ENCODE data around the gene OR10A6.
A peak's percentile ranks its signal among the peaks of the same experiment; 100 is the strongest.

Gene OR10A6

GRCh38 chr11:7941146-7941545 is 10.1 kb upstream of the OR10A6 start:
- H3K4me3 ChIP-seq (ENCODE audit: low read length) = no peak overlapping the region
- H3K4me2 ChIP-seq (ENCODE audit: low read depth, low read length) = no peak overlapping the region
- no peak overlapping the region for H3K9ac ChIP-seq (ENCODE audit: low read length)
- TF ChIP-seq, protein P1, sequence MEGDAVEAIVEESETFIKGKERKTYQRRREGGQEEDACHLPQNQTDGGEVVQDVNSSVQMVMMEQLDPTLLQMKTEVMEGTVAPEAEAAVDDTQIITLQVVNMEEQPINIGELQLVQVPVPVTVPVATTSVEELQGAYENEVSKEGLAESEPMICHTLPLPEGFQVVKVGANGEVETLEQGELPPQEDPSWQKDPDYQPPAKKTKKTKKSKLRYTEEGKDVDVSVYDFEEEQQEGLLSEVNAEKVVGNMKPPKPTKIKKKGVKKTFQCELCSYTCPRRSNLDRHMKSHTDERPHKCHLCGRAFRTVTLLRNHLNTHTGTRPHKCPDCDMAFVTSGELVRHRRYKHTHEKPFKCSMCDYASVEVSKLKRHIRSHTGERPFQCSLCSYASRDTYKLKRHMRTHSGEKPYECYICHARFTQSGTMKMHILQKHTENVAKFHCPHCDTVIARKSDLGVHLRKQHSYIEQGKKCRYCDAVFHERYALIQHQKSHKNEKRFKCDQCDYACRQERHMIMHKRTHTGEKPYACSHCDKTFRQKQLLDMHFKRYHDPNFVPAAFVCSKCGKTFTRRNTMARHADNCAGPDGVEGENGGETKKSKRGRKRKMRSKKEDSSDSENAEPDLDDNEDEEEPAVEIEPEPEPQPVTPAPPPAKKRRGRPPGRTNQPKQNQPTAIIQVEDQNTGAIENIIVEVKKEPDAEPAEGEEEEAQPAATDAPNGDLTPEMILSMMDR (IDR thresholded peaks at IDR 0.05; ENCODE audit: low read length) = no peak
- TF ChIP-seq EZH2 (optimal IDR thresholded peaks at IDR 0.05; ENCODE audit: low read depth, low read length) = no peak
- TF ChIP-seq EZH2phosphoT487 (IDR thresholded peaks at IDR 0.05; ENCODE audit: low read length) = no peak
- H3K36me3 ChIP-seq (replicated peaks; ENCODE audit: insufficient read depth, low read length) = no peaks in the 10 kb centered on the region
- H3K27me3 ChIP-seq (replicated peaks; ENCODE audit: insufficient read depth, low read length) = no peaks in the 10 kb centered on the region
- H2AFZ ChIP-seq (ENCODE audit: low read length) = no peak overlapping the region
- H3K4me1 ChIP-seq (ENCODE audit: low read length) = no peaks in the 10 kb centered on the region
- no peak for DNase-seq
- no peaks in the 10 kb centered on the region for H3K9me2 ChIP-seq (replicated peaks; ENCODE audit: insufficient read depth, low read length)
- H3K27ac ChIP-seq (ENCODE audit: low read length) = no peak overlapping the region
- no peaks in the 10 kb centered on the region for H3F3A ChIP-seq (ENCODE audit: insufficient read depth, low read length)
- H3K9me3 ChIP-seq (replicated peaks; ENCODE audit: insufficient read depth, low read length) = no peaks in the 10 kb centered on the region
- H3K79me2 ChIP-seq (ENCODE audit: low read length) = no peaks in the 10 kb centered on the region
- no peaks in the 10 kb centered on the region for H4K20me1 ChIP-seq (ENCODE audit: insufficient read depth, low read length)

GRCh38 chr11:7936615-7937014 is 5.5 kb upstream of the OR10A6 start:
- TF ChIP-seq, protein P1 (IDR thresholded peaks at IDR 0.05; ENCODE audit: low read length) = no peak
- TF ChIP-seq EZH2 (optimal IDR thresholded peaks at IDR 0.05; ENCODE audit: low read depth, low read length) (no peak), EZH2phosphoT487 (IDR thresholded peaks at IDR 0.05; ENCODE audit: low read length) (no peak)
- H3K9me2 ChIP-seq (replicated peaks; ENCODE audit: insufficient read depth, low read length) = no peaks in the 10 kb centered on the region
- no peaks in the 10 kb centered on the region for H3K4me1 ChIP-seq (ENCODE audit: low read length)
- H3K9me3 ChIP-seq (replicated peaks; ENCODE audit: insufficient read depth, low read length) = no peaks in the 10 kb centered on the region
- H4K20me1 ChIP-seq (ENCODE audit: insufficient read depth, low read length) = no peaks in the 10 kb centered on the region
- H3F3A ChIP-seq (ENCODE audit: insufficient read depth, low read length) = no peaks in the 10 kb centered on the region
- H3K27ac ChIP-seq (ENCODE audit: low read length) = no peak overlapping the region
- H2AFZ ChIP-seq (ENCODE audit: low read length) = no peak overlapping the region
- H3K9ac ChIP-seq (ENCODE audit: low read length) = no peak overlapping the region
- no peaks in the 10 kb centered on the region for H3K36me3 ChIP-seq (replicated peaks; ENCODE audit: insufficient read depth, low read length)
- H3K27me3 ChIP-seq (replicated peaks; ENCODE audit: insufficient read depth, low read length) = no peaks in the 10 kb centered on the region
- DNase-seq = no peak
- no peaks in the 10 kb centered on the region for H3K79me2 ChIP-seq (ENCODE audit: low read length)
- H3K4me3 ChIP-seq (ENCODE audit: low read length) = no peak overlapping the region
- no peak overlapping the region for H3K4me2 ChIP-seq (ENCODE audit: low read depth, low read length)

DNA sequence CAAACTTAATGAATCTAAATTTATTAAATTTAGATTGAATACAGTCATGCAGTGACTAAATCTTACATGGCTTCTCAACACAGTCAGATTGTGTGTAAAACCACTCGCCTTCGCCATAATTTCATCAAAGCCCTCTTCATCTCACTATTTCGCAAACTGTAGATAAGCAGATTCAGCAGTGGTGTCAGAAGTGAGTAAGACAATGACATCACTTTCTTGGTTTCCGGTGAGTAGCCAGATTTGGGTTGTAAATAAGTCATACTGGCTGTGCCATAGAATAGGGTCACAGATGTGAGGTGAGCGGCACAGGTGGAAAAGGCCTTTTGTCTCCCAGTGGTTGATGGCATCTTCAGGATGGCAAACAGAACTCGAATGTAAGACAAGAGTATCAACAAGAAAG is 3.4 kb downstream of the OR10A6 start:
- no peak overlapping the region for H3K4me2 ChIP-seq (ENCODE audit: low read depth, low read length)
- no peak overlapping the region for H3K9ac ChIP-seq (ENCODE audit: low read length)
- H4K20me1 ChIP-seq (ENCODE audit: insufficient read depth, low read length) = no peaks in the 10 kb centered on the region
- H3K27me3 ChIP-seq (replicated peaks; ENCODE audit: insufficient read depth, low read length) = no peaks in the 10 kb centered on the region
- H3K36me3 ChIP-seq (replicated peaks; ENCODE audit: insufficient read depth, low read length) = no peaks in the 10 kb centered on the region
- peak; percentile 16 for DNase-seq
- H2AFZ ChIP-seq (ENCODE audit: low read length) = no peak overlapping the region
- no peak for TF ChIP-seq EZH2phosphoT487 (IDR thresholded peaks at IDR 0.05; ENCODE audit: low read length)
- no peak for TF ChIP-seq EZH2 (optimal IDR thresholded peaks at IDR 0.05; ENCODE audit: low read depth, low read length)
- TF ChIP-seq, protein P1 (IDR thresholded peaks at IDR 0.05; ENCODE audit: low read length) = no peak
- H3K4me1 ChIP-seq (ENCODE audit: low read length) = no peaks in the 10 kb centered on the region
- no peaks in the 10 kb centered on the region for H3F3A ChIP-seq (ENCODE audit: insufficient read depth, low read length)
- no peak overlapping the region for H3K4me3 ChIP-seq (ENCODE audit: low read length)
- H3K79me2 ChIP-seq (ENCODE audit: low read length) = no peaks in the 10 kb centered on the region
- no peaks in the 10 kb centered on the region for H3K9me2 ChIP-seq (replicated peaks; ENCODE audit: insufficient read depth, low read length)
- H3K27ac ChIP-seq (ENCODE audit: low read length) = no peak overlapping the region
- no peaks in the 10 kb centered on the region for H3K9me3 ChIP-seq (replicated peaks; ENCODE audit: insufficient read depth, low read length)

Data from MM.1S (cell line).